Skin of body (tissue), 2 donors: ENCODE data around the gene PTPRD. TPM values are rescaled to one million over a fixed set of nuclear protein-coding genes. Genes with fewer than 3 reads are reported as not detected.
"Not testable (repeated sequence)": the region's sequence is repeated elsewhere in the genome, so short reads cannot be mapped to it uniquely, and the experiment has no call there.

Experiments used
- DNase-seq: peaks from one replicate; lab custom pipeline; 2025; lab: John Stamatoyannopoulos, UW
- total RNA-seq: library from RNA; depleted of rRNA; stranded (reverse); fragments of >200 nt; gene quantifications from one replicate; pipeline ENCODE4 v1.2.3, GENCODE V29; 2014

The PTPRD gene
- total RNA-seq, 1 donor from 2014 or later: 29.9 TPM

DNA sequence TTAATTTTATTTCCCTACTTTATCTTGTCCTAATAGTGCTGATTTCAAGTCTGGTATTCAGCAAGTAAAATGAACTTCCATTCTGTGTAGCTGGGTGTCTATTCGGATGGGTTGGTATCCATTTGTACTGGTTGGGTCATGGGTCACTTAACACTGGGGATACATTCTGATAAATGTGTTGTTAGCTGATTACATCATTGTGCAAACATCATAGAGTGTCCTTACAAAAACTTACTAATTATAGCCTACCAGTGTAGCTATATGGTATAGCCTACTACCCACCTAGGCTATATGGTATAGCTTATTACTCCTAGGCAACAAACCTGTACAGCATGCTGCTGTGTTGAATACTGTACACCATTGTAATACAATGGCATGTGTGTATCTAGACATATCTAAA lies 1439.5 kb downstream of the PTPRD start:
- DNase-seq: no peak

DNA sequence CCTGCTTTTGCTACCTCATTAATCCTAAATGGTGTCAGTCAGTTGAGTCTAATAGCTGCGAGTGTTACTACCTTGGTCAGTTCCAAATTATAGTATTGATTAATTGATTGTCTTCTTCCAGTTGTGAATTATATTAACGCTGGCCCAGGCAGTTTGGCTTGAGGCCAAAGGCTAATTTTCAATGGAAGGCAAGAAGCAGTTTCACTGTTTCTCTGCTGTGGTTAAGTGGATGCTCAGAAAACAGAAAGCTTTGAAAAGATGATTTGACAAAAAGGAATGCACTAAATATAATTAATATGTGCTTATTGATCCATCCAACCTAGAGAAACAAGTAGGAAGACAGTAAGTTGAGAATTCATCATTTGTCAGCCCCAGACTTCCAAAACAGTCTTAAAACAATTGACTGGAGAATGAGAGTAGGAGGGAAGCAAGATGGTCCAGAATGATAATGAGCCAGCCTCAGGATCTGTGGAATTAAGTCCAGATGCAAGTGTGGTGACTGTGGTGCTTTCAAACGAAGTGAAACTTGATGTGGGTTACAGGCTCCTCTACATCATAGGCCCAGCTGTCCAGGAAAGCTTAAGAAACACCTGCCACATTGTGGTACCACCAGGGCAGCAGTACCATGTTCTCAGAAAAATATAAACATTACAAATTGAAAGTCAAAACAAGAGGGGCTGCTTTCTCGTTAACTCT lies 1442.2 kb downstream of the PTPRD start:
- no peak for DNase-seq

DNA sequence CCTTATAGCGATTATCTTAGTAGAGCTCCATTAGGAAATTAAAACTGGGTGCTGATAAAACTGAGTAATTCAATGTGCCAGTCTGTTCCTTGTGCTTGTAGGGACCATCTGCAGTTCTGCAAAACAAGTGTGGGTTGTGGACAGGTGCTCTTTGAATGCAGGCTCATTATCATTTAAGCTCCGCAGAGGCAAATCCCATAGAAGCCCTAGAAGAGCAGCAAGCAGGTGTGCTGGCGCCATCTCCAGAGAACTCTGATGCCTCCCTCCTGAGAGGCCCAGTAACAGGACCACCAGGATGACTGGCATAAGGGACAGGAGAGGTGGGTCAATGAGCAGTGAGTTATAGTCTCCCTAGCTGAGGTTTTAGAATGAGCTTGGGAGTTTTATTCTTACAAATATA lies 1470.8 kb downstream of the PTPRD start:
- no peak for DNase-seq

DNA sequence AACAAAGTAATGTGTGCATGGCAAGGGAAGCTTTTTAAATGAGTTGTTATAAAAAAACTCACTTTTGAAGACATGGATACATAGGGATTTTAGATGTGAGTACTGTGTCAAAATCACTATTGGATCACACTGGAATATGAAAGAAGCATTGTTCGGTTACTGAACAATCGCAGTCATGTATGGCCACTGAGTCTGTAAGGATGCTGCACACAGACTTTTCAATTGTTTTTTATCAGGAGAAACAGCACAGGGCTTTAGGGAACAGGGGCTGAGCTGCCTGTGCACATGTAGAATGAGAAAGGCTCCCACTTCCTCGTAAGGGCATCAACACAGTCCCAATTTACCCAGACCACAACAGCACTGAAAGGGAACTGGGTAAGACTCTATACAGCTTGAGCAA lies 1479.3 kb downstream of the PTPRD start:
- no peak for DNase-seq

DNA sequence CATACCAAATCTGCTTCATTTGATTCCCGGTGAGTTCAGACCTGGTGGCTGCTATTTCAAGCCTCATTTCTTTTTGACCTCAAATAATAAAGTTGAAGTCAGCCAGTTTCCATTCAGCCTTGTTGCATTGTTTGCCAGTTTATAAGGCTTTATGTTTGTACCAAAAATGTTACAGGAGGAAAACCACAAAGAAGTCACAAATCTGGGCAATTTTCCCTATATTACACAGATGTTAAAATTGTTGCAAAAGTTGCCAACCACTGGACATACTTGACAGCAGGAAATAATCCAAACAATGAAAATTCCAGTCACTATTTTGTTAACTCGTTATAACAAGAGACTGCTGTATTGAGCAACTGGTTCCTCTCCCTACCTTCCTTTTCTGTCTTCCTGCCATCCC lies 1488.2 kb downstream of the PTPRD start:
- DNase-seq: peak; percentile 1

DNA sequence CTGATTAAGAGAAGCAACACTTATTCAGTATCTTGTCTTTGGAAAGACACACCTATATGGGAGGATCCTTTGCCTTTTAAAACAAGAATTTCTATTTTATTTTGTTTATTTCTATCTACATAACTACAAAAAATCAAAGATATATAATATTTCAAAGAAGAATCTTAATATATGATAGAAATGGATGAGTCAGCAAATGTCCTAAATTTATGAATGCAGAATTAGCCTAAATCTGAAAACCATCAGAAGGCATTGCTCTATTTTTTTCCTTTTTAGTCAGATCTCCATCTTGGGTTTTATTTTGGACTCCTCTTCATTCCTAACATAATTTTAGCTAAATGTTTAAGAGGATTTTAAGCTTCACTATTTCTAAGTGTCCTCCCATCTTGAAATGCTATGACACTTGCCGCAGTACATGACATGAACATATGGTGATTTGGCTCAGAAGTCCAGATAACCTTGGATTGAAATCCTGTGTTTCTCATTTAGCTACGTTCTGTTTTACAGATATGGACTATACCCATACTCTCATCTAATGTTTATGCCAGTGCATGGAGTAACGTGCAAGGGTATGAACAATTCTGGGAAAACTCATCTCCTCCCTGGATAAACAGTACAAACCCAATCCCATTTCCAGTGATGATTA lies 1490.4 kb downstream of the PTPRD start:
- no peak for DNase-seq

DNA sequence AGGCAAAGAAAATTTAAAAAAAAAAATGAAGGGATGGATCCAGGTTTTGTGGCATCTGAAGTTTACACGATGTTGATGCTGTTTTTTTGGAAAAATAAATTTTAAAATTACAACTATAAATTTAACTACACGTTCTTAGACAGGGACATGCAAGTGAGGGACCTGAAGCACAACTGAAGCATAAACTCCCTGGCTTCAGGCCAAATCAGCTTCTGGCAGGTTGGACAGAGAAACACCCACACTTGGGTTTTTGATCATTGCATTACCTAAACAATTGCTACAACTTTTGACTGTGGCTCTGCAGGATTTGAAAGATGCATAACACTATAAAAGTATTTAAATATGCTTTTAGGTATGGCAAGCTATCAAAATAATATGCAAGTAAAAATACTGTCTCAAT lies 1494.9 kb downstream of the PTPRD start:
- DNase-seq: no peak

DNA sequence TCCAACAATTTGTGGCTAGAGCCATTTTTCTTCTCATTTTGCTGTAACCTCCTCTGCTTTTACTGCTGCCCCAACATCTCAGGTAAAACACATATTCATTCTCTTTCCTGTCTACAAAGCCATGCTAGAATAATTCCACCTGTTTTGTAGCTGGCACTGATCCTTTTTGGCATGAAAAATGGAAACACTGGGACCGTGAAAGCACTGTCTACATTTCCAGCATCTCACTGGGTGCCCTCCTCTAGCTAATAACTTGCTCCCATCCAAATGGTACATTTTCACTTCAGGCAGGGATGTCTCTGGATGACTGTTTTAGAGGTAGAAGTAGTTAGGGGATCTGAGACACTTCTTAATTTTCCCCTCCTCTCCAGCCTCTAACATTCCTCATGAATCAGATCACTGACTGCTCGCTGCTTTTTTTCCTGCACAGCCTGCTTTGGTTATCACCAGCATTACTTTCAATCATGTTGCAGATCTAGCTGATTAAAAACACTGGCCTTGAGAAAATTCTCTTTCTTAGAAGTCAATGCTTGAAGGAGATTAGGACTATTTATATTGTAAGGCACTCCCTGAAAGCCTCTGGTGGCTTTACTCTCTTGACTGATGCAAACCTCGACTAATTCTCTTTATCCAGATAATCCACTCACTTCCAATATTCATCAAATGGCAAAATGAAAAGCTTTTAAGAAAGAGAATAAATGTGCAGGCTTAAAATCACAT lies 1500.6 kb downstream of the PTPRD start:
- no peak for DNase-seq

DNA sequence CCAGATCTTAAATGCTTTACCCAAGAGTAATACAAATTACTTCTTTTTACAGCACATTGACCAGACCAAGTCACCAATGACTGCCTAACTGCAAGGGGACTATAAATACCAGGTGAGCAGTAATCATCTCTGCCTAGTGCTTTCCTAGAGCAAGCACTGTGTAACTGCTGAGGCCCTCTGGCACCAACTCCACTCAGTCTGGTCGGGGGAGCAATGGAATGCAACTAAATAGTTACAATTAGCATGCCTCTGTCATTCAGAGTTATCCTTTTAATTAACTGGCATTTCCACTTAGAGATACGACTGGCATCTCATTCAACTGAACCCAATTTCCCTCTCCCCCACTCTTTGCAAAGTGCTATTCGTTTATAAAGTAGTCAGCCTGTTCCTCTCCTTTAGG lies 1504.2 kb downstream of the PTPRD start:
- DNase-seq: no peak

DNA sequence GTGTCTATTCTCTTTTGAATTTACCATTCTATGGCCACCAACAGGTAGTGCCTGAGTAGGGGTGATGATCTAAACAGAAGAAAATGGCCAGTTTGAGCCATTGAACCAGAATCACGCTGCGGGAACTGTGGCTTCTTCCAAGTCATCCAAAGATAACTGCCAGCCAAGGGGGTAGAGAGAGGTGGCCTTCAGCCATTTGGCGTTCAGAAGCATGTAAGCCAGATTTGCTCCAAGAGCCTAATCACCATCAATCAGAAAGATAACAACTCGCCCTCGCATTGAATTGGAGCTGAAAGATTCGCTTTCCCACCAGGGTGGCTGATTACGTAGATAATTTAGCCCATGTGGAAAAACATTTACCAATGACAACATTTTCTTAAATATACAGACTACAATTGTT lies 1510.5 kb downstream of the PTPRD start:
- no peak for DNase-seq

DNA sequence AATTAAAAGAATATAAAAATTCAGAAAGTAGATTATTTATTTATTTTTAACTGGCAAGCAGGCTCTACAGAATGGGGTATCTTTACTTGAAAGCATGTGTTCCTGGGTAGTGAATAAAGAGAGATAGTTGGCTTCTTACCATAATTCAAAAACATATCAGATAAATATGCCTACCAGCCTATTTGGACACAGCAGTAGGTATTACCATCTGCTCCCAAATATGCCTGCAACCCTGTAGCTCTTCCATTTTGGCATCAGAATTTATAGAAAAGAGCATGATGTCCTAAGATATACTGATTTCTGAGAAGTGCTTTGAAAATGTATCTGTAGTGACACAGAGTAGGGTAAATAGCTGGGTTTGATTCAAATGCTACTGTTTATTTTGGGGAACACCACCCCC lies 1512.7 kb downstream of the PTPRD start:
- DNase-seq: no peak

DNA sequence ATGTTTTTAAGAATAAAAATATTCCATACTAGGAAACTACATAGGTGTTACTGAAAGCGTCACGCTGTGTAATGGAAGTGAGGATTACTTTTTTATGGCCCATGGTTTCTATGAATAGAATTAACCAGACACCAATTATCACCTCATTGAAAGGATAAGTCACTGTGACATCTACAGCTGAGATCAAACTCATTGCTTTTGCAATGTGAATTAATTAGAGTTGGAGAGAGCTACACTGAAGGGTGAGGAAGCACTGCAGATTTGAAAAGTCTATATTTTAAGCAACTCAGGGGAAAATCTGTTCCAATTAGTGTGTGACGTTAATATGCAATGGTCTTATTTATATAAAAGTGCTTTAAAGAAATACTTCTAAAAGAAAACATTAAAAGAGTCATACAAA lies 1513.2 kb downstream of the PTPRD start:
- no peak for DNase-seq

DNA sequence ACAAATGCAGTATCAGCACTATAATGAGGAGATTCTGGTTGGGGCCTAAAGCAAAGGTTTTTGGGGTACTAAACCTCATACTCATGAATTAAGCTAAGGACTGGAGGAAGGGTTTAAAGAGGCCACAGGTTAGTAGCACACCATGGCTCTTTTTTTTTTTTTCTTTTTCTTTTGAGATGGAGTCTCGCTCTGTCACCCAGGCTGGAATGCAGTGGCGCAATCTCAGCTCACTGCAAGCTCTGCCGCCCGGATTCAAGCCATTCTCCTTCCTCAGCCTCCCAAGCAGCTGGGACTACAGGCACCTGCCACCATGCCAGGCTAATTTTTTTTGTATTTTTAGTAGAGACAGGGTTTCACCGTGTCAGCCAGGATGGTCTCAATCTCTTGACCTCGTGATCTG lies 1515.5 kb downstream of the PTPRD start:
- DNase-seq: not testable (repeated sequence)

DNA sequence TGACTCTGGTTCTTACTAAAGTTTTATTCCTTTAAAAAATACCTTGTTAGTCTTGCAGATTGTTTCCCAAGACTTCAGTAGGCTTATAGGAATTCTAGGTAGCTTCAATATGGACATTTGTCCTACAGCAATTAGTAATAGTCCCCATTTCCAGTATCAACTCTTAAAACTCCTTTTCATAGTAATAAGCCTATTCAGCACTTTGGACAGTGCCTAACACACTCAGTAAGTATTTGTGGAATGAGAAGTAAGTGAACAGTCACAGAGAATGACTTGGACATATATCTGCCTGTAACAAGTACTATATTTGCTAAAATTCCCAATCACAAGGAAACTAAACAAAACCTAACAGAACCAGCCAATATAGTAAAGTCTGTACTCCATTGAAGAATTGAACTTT lies 1521.4 kb downstream of the PTPRD start:
- DNase-seq: no peak

DNA sequence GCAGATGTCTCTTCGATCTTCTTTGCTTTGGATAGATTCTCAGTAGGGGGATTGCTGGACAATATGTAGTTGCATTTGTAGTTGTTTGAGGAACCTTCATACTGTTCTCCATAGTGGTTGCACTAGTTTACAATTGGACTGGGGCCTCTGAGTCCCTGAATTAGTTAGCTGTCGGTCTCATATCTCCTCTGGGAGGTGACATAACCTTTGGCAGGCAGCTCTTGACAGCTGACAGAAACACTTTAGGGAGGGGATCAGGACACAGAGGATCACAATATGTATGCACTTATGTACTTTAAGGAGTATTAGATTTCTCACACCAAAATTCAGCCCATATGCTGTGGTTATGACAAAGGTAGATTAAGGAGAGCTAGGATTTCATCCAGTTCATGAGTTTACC lies 1533.3 kb downstream of the PTPRD start:
- DNase-seq: no peak

DNA sequence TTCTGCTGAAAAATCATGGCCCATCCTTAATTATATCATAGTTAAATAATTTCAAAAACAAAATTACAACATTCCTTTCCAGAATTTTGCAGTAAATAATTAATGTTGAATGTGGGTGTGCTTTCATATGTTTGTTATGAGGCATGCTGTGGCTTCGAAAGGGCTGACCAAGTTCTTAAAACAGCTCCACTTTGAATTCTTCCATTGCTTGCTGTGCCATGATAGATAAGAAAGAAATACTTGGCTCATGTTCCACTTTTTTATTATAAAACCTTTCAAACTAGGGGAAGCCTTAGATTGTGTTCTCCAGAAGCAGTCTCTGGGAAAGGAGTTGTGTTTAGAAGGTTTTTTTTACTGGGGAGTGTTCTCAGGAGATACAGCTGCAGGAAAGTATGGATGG lies 1534.5 kb downstream of the PTPRD start:
- no peak for DNase-seq

DNA sequence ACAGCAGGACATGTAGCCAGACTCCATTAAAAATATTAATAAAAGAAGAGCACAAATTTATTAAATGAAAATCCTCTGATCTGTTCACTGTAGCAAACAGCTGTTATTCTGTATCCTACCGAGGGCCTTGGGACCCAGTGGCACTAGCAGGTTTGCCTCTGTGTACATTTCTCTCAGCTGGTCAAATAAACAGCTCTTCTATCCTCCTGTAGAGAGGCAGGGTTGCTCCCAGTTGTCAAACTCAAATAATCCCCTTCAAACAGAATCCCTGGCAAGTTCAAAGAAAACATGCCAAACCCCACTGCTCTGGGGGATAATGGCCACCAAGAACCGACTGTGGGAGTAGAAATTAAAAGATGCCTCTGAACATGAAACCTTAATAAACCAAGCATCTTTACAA lies 1551.2 kb downstream of the PTPRD start:
- DNase-seq: no peak

DNA sequence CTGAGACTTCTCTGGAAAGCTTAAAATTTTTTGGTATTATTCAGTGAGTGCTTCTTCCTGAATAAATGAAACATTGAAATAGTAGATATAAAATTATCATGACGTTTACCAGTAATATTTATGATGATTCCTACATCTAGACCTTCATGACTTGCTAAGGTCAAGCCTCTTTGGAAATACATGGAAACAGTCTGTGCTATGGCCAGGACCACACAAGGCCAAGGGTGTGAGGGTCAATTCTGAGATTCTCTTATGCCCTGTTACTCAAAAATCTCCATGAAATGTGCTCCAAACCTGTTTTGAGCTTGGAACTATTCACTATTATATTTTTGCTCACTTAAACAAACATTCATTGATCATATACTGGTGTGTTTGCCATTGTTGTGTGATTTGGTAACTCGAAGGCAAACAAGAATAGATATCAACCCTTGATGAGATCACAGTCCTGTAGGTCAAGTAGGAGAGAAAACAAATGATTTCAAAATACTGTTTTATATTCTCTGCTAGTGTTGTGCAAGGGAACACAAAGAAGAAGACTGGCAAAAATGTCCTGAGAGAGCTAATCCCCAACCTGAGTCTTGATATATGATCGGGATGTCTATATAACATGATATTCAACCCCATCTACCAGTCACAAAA lies 1558.3 kb downstream of the PTPRD start:
- DNase-seq: no peak

DNA sequence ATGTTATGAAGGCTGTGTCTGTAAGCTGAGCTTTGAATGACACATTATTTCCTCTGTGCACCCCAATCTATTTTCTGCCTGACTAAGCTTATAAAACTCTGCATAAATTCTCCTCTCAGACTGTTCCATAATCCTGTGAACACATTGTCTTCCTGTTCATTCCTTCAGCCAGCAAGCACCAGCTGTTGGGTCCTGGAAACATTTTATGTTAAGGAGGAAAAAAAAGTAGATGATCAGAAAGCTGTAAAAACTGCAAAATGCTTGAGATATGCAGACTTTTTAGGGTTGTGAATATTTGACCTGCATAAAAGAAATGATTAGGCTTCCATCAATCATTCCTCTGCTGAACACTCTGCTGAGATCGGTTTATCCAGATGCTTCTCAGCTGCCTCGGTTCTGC lies 1567.2 kb downstream of the PTPRD start:
- DNase-seq: no peak

DNA sequence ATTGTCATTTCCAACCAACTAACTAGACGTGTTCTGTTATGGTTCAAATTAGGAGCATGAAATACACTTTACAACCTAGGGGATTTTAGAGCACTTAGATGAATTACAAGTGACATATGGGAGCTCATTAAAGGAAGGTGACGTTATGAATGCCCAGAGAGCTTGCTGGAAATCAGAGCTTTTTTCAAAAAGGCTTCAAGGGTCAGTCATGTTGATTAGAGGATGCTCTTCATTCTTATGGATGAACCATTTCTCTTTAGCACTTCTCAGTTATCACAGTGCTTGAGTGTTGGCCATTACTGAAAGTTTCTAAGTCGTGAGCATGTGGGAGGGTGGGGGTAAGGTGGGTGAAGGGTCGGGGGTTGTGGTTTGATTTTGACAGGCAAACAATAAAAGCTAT lies 1567.7 kb downstream of the PTPRD start:
- no peak for DNase-seq

DNA sequence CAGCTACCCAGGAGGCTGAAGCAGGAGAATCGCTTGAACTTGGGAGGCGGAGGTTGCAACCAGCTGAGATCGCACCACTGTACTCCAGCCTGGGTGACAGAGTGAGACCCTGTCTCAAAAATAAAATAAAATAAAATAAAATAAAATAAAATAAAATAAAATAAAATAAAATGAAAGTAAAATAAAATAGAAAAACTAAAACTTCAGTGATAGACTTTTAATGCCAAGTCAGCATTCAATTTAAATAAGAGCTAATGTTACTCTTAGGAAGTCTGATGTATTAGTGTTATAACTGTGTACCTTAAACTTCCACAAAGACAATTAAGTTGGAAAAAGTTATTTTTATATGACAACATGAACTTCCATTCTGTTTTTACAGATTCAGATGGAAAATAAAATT lies 1569.0 kb downstream of the PTPRD start:
- DNase-seq: not testable (repeated sequence)

DNA sequence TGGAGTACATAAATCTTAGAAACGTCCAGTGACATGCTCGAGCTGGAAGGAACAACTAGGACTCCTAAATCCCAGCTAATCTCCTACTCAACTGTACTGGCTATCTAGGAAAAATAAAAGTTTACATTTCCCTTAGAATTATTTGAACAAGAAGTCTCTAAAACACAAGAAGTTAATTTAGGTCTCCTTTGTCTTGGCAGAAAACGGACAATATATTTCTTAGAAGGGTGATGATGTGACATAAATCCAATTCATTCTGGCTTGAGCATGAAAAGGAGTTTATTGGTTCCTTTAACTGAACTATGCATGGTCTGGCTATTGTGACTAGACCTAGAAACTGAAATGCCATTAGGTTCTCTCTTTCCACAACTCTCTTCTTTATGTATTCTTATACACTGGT lies 1571.0 kb downstream of the PTPRD start:
- DNase-seq: peak; percentile 3
